ENCODE results near the gene SERPINB1. TPM values are rescaled to one million over a fixed set of nuclear protein-coding genes. Genes with fewer than 3 reads are reported as not detected.
"Not testable (repeated sequence)": the region's sequence is repeated elsewhere in the genome, so short reads cannot be mapped to it uniquely, and the experiment has no call there.

The SERPINB1 gene
- total RNA-seq, 2 experiments from 2014 or later = 62.8 to 72.8 TPM

- H3K4me3 Mint-ChIP-seq = no peak overlapping the region
- peaks cover 35% of the 10 kb centered on the region for H3K36me3 Mint-ChIP-seq (ENCODE audit: low read depth)
- H3K4me1 Mint-ChIP-seq = peaks cover 76% of the 10 kb centered on the region
- no peak for DNase-seq
- H3K27me3 Mint-ChIP-seq = no peaks in the 10 kb centered on the region
- H3K9me3 Mint-ChIP-seq = peaks cover 27% of the 10 kb centered on the region
- POLR2A ChIA-PET = no interaction called here
- peak overlapping the region; percentile 99 for H3K27ac Mint-ChIP-seq
- CTCF ChIA-PET = interaction anchor here (1.7 kb wide), 1 partner anchor 8 kb away, joined by 3 read pairs; no protein-coding TSS in a partner anchor
These were observed 21.1 kb upstream of the SERPINB1 start for GRCh38 chr6:2862712-2863181.

GRCh38 chr6:2861822-2862164 is 20.1 kb upstream of the SERPINB1 start:
- Mint-ChIP-seq H3K4me3 (no peak overlapping the region), H3K36me3 (ENCODE audit: low read depth) (peaks cover 37% of the 10 kb centered on the region), H3K27ac (peak overlapping the region; percentile 99), H3K4me1 (peaks cover 84% of the 10 kb centered on the region), H3K9me3 (peaks cover 27% of the 10 kb centered on the region), H3K27me3 (no peaks in the 10 kb centered on the region)
- no peak for DNase-seq
- POLR2A ChIA-PET = interaction anchor here (1.3 to 1.6 kb wide), 2 partner anchors 8 to 78 kb away, joined by 3 to 5 read pairs; no protein-coding TSS in a partner anchor
- CTCF ChIA-PET = interaction anchor here (1.2 to 1.7 kb wide), 2 partner anchors 9 to 70 kb away, joined by 3 to 5 read pairs; no protein-coding TSS in a partner anchor

GRCh38 chr6:2861060-2861821 is 19.6 kb upstream of the SERPINB1 start:
- Mint-ChIP-seq H3K4me3 (peak overlapping the region; percentile 48), H3K4me1 (peaks cover 86% of the 10 kb centered on the region), H3K27me3 (no peaks in the 10 kb centered on the region), H3K27ac (peak overlapping the region; percentile 99), H3K9me3 (peaks cover 27% of the 10 kb centered on the region), H3K36me3 (ENCODE audit: low read depth) (peaks cover 37% of the 10 kb centered on the region)
- peak; percentile 51 for DNase-seq
- ChIA-PET CTCF (interaction anchor here (1.2 to 1.7 kb wide), 2 partner anchors 9 to 70 kb away, joined by 3 to 5 read pairs; no protein-coding TSS in a partner anchor), POLR2A (interaction anchor here (0.6 to 1.6 kb wide), 4 partner anchors 8 to 127 kb away, joined by 3 to 5 read pairs (median 4); no protein-coding TSS in a partner anchor)

GRCh38 chr6:2860706-2861059 is 19.0 kb upstream of the SERPINB1 start:
- H3K27me3 Mint-ChIP-seq, DNase-seq: not testable (repeated sequence)
- Mint-ChIP-seq H3K36me3 (ENCODE audit: low read depth) (peaks cover 40% of the 10 kb centered on the region), H3K9me3 (peaks cover 27% of the 10 kb centered on the region), H3K27ac (peak overlapping the region; percentile 99), H3K4me1 (peaks cover 88% of the 10 kb centered on the region), H3K4me3 (peak overlapping the region; percentile 48)
- CTCF ChIA-PET = interaction anchor here (1.2 kb wide), 1 partner anchor 71 kb away, joined by 5 read pairs; no protein-coding TSS in a partner anchor
- POLR2A ChIA-PET = interaction anchor here (0.6 to 1.6 kb wide), 3 partner anchors 9 to 79 kb away, joined by 3 to 5 read pairs (median 4); no protein-coding TSS in a partner anchor

- H3K4me3 Mint-ChIP-seq, H3K27me3 Mint-ChIP-seq, CTCF ChIA-PET, DNase-seq, POLR2A ChIA-PET: not testable (repeated sequence)
- H3K9me3 Mint-ChIP-seq = peaks cover 27% of the 10 kb centered on the region
- H3K27ac Mint-ChIP-seq = peak overlapping the region; percentile 99
- H3K4me1 Mint-ChIP-seq = peaks cover 91% of the 10 kb centered on the region
- peaks cover 40% of the 10 kb centered on the region for H3K36me3 Mint-ChIP-seq (ENCODE audit: low read depth)
These were observed 18.4 kb upstream of the SERPINB1 start for GRCh38 chr6:2859798-2860705.

GRCh38 chr6:2859185-2859700 is 17.6 kb upstream of the SERPINB1 start:
- H3K27ac Mint-ChIP-seq = peak overlapping the region; percentile 99
- H3K27me3 Mint-ChIP-seq = no peaks in the 10 kb centered on the region
- H3K36me3 Mint-ChIP-seq (ENCODE audit: low read depth) = peaks cover 45% of the 10 kb centered on the region
- CTCF ChIA-PET = interaction anchor here (0.5 to 2.5 kb wide), 6 partner anchors 9 to 1335 kb away, joined by 3 to 24 read pairs (median 3); no protein-coding TSS in a partner anchor
- peaks cover 27% of the 10 kb centered on the region for H3K9me3 Mint-ChIP-seq
- DNase-seq = no peak
- H3K4me3 Mint-ChIP-seq = peak overlapping the region; percentile 75
- POLR2A ChIA-PET = no interaction called here
- peaks cover 93% of the 10 kb centered on the region for H3K4me1 Mint-ChIP-seq

- POLR2A ChIA-PET = interaction anchor here (0.5 to 0.7 kb wide), 3 partner anchors 10 to 91 kb away, joined by 3 read pairs; no protein-coding TSS in a partner anchor
- peak; percentile 66 for DNase-seq
- Mint-ChIP-seq H3K27ac (peak overlapping the region; percentile 99), H3K4me1 (peaks cover 96% of the 10 kb centered on the region), H3K27me3 (no peaks in the 10 kb centered on the region), H3K9me3 (peaks cover 20% of the 10 kb centered on the region), H3K4me3 (peak overlapping the region; percentile 75), H3K36me3 (ENCODE audit: low read depth) (peaks cover 36% of the 10 kb centered on the region)
- CTCF ChIA-PET = interaction anchor here (0.9 to 2.5 kb wide), 10 partner anchors 10 to 142 kb away, joined by 3 to 24 read pairs (median 4); partner anchors contain the start of gene NQO2
These were observed 16.1 kb upstream of the SERPINB1 start for GRCh38 chr6:2857580-2858337.

- CTCF ChIA-PET = interaction anchor here (0.9 to 2.5 kb wide), 10 partner anchors 11 to 142 kb away, joined by 3 to 24 read pairs (median 4); partner anchors contain the start of gene NQO2
- Mint-ChIP-seq H3K4me3 (peak overlapping the region; percentile 75), H3K4me1 (peaks cover 93% of the 10 kb centered on the region), H3K27ac (peak overlapping the region; percentile 99), H3K36me3 (ENCODE audit: low read depth) (peaks cover 30% of the 10 kb centered on the region), H3K9me3 (peaks cover 16% of the 10 kb centered on the region), H3K27me3 (no peaks in the 10 kb centered on the region)
- POLR2A ChIA-PET = interaction anchor here (0.5 to 0.6 kb wide), 2 partner anchors 31 to 90 kb away, joined by 3 read pairs; no protein-coding TSS in a partner anchor
- no peak for DNase-seq
These were observed 15.5 kb upstream of the SERPINB1 start for GRCh38 chr6:2857185-2857579.

GRCh38 chr6:2855061-2855519 is 13.4 kb upstream of the SERPINB1 start:
- Mint-ChIP-seq H3K4me3 (peak overlapping the region; percentile 67), H3K4me1 (peaks cover 81% of the 10 kb centered on the region)
- DNase-seq = no peak

GRCh38 chr6:2854396-2854982 is 12.8 kb upstream of the SERPINB1 start:
- Mint-ChIP-seq H3K4me3 (peak overlapping the region; percentile 67), H3K4me1 (peaks cover 76% of the 10 kb centered on the region), H3K9me3 (no peaks in the 10 kb centered on the region), H3K27me3 (no peaks in the 10 kb centered on the region), H3K27ac (peak overlapping the region; percentile 99), H3K36me3 (ENCODE audit: low read depth) (peaks cover 11% of the 10 kb centered on the region)
- POLR2A ChIA-PET = no interaction called here
- CTCF ChIA-PET = interaction anchor here (2.1 to 2.7 kb wide), 2 partner anchors 8 to 23 kb away, joined by 8 to 15 read pairs; no protein-coding TSS in a partner anchor
- DNase-seq = no peak

More at GRCh38 chr6:2855061-2855519, 13.4 kb upstream of the SERPINB1 start:
- peaks cover 3% of the 10 kb centered on the region for H3K9me3 Mint-ChIP-seq
- no peaks in the 10 kb centered on the region for H3K27me3 Mint-ChIP-seq
- CTCF ChIA-PET = interaction anchor here (0.8 to 2.7 kb wide), 4 partner anchors 8 to 49 kb away, joined by 3 to 15 read pairs (median 6); partner anchors contain the start of genes SERPINB1 and SERPINB9
- peak overlapping the region; percentile 99 for H3K27ac Mint-ChIP-seq
- POLR2A ChIA-PET = no interaction called here
- peaks cover 14% of the 10 kb centered on the region for H3K36me3 Mint-ChIP-seq (ENCODE audit: low read depth)

GRCh38 chr6:2853769-2854395 is 12.2 kb upstream of the SERPINB1 start:
- CTCF ChIA-PET = no interaction called here
- Mint-ChIP-seq H3K27ac (peak overlapping the region; percentile 99), H3K9me3 (peaks cover 3% of the 10 kb centered on the region), H3K36me3 (ENCODE audit: low read depth) (peaks cover 13% of the 10 kb centered on the region), H3K27me3 (no peaks in the 10 kb centered on the region), H3K4me1 (peaks cover 74% of the 10 kb centered on the region), H3K4me3 (peak overlapping the region; percentile 67)
- DNase-seq = peak; percentile 58
- POLR2A ChIA-PET = no interaction called here

Measured in activated CD4-positive, alpha-beta T cell treated with anti-CD3 and anti-CD28 coated beads, Interleukin-2, amount 10 ng/mL, durations not matched to agents 7 days and 5 days (primary cell).